B cell (primary cell): ENCODE data around the gene S100A5. TPM values are rescaled to one million over a fixed set of nuclear protein-coding genes. Genes with fewer than 3 reads are reported as not detected.

ENCODE experiments used
- ATAC-seq: fragments of 200-7000 bp; cut with Tn5 transposase; one replicate; pipeline ENCODE4 v1.10.0; 2021; ENCODE audit warnings: low read depth, mild to moderate bottlenecking, moderate number of reproducible peaks, moderate library complexity
- CTCF ChIA-PET: fragments of 350-600 bp; sonication (Branson Sonifier 250); formaldehyde crosslinking; loops from one replicate; lab custom pipeline; 2021; ENCODE audit warnings: antibody characterized with exemption, inconsistent platforms; lab: Charles Lee
- POLR2A ChIA-PET: fragments of 350-600 bp; sonication (Branson Sonifier 250); formaldehyde crosslinking; loops from one replicate; lab custom pipeline; 2021; ENCODE audit warnings: antibody characterized with exemption; lab: Charles Lee
- DNase-seq: peaks from one replicate; pipeline ENCODE4 v3.0.0; 2013
- H2AFZ ChIP-seq: 2 replicates; pipeline ENCODE4 v1.6.1; 2012; ENCODE audit warnings: mild to moderate bottlenecking, low read depth, low read length; ENCODE audit not compliant: insufficient read depth, poor library complexity, severe bottlenecking
- H3K27ac ChIP-seq, 2 donors: 1 replicate in 1 of 2; 2 replicates in 1 of 2; pipeline ENCODE4 v1.5.1; 2012 to 2013; ENCODE audit warnings: low read length in 2 of 2, mild to moderate bottlenecking in 2 of 2, moderate library complexity in 1 of 2
- H3K27me3 ChIP-seq, 4 experiments: fragments of 200-600 bp in 1 of 4; sonication (generic) in 1 of 4; replicated peaks in 1 of 4; 1 replicate in 2 of 4; 2 replicates in 2 of 4; pipeline versions ENCODE4 v1.6.1 to v1.7.0; 2013 to 2016; ENCODE audit warnings: low read length in 3 of 4, mild to moderate bottlenecking in 2 of 4, mixed read lengths in 1 of 4, moderate library complexity in 1 of 4; ENCODE audit not compliant: insufficient read depth in 4 of 4, control insufficient read depth in 3 of 4; ENCODE audit errors: control extremely low read depth in 1 of 4
- H3K36me3 ChIP-seq, 2 experiments: replicated peaks in 1 of 2; 1 replicate in 1 of 2; 2 replicates in 1 of 2; pipeline versions ENCODE4 v1.6.1 to v1.7.1; 2013; ENCODE audit warnings: low read length in 1 of 2; ENCODE audit not compliant: insufficient read depth in 2 of 2, control insufficient read depth in 1 of 2; ENCODE audit errors: control extremely low read depth in 1 of 2, extremely low read depth in 1 of 2
- H3K4me1 ChIP-seq, 2 donors: fragments of 200-600 bp in 1 of 2; sonication (generic) in 1 of 2; 1 replicate in 1 of 2; 2 replicates in 1 of 2; pipeline versions ENCODE4 v1.5.1 to v1.6.1; 2013 to 2017; ENCODE audit warnings: low read length in 2 of 2; ENCODE audit not compliant: control insufficient read depth in 2 of 2, insufficient read depth in 2 of 2
- H3K4me2 ChIP-seq: replicated peaks from 2 replicates; pipeline ENCODE3; 2012; ENCODE audit warnings: mild to moderate bottlenecking, low read depth, low read length; ENCODE audit not compliant: poor library complexity, severe bottlenecking
- H3K4me3 ChIP-seq, 5 experiments: fragments of 200-600 bp in 1 of 5; sonication (generic) in 1 of 5; 1 replicate in 3 of 5; 2 replicates in 2 of 5; pipeline versions ENCODE4 v1.5.1 to v1.7.0; 2011 to 2016; ENCODE audit warnings: low read length in 4 of 5, mild to moderate bottlenecking in 4 of 5, low read depth in 2 of 5, control low read depth in 1 of 5, moderate library complexity in 1 of 5; ENCODE audit not compliant: insufficient read depth in 1 of 5; ENCODE audit errors: control extremely low read depth in 1 of 5, extremely low read depth in 1 of 5
- H3K79me2 ChIP-seq: fragments of 200-600 bp; sonication (generic); one replicate; pipeline ENCODE4 v1.6.0; 2016; ENCODE audit warnings: low read length; ENCODE audit not compliant: control insufficient read depth, insufficient read depth
- H3K9ac ChIP-seq: fragments of 200-600 bp; sonication (generic); 2 replicates; pipeline ENCODE4 v1.6.1; 2017; ENCODE audit warnings: mild to moderate bottlenecking, low read length, moderate library complexity
- H3K9me3 ChIP-seq, 3 donors: one replicate each; pipeline versions ENCODE4 v1.6.1 to v1.7.1; 2013; ENCODE audit warnings: low read length in 2 of 3; ENCODE audit not compliant: control insufficient read depth in 2 of 3, insufficient read depth in 1 of 3; ENCODE audit errors: control extremely low read depth in 1 of 3
- H4K20me1 ChIP-seq: 2 replicates; pipeline ENCODE4 v1.6.0; 2012; ENCODE audit warnings: mild to moderate bottlenecking, low read length; ENCODE audit not compliant: insufficient read depth, control insufficient read depth, poor library complexity, severe bottlenecking
- H3K27ac Mint-ChIP-seq: one replicate; pipeline ENCODE4 v1.8.0; 2021; ENCODE audit warnings: mixed read lengths
- H3K27me3 Mint-ChIP-seq: one replicate; pipeline ENCODE4 v1.8.0; 2021; ENCODE audit warnings: mixed read lengths
- H3K4me1 Mint-ChIP-seq: one replicate; pipeline ENCODE4 v1.8.0; 2021; ENCODE audit warnings: mixed read lengths
- H3K4me3 Mint-ChIP-seq: one replicate; pipeline ENCODE4 v1.8.0; 2021; ENCODE audit warnings: mixed read lengths
- H3K9me3 Mint-ChIP-seq: one replicate; pipeline ENCODE4 v1.8.0; 2022; ENCODE audit warnings: mixed read lengths; ENCODE audit not compliant: insufficient read depth
- CTCF ChIP-seq: fragments of 200-600 bp; IDR thresholded peaks from one replicate; pipeline ENCODE4 v1.8.0; 2022; ENCODE audit warnings: antibody characterized with exemption, mild to moderate bottlenecking
- EZH2 ChIP-seq: IDR thresholded peaks from 2 replicates; pipeline ENCODE4 v1.6.1; 2012; ENCODE audit warnings: borderline replicate concordance, low read depth, mild to moderate bottlenecking, moderate library complexity, low read length; ENCODE audit not compliant: insufficient read depth, poor library complexity, severe bottlenecking
- WGBS: methylation state at CpG from one replicate; pipeline ENCODE4 v1.1.5; 2013; ENCODE audit warnings: missing lambda C conversion rate; ENCODE audit not compliant: insufficient coverage; 5-methylcytosine and 5-hydroxymethylcytosine counted together
- intact Hi-C: fragments of 100-400 bp; cut with micrococcal nuclease; formaldehyde crosslinking; loops from one replicate; pipeline ENCODE4 v1.10.0; 2022
- polyA plus RNA-seq: library from polyadenylated mRNA; depleted of rRNA; stranded (reverse); fragments of >200 nt; gene quantifications from 2 replicates; pipeline ENCODE4 v1.2.3, GENCODE V29; 2012
- total RNA-seq, 2 donors: library from RNA; stranded (reverse); fragments of 120-200 nt in 1 of 2; gene quantifications; 1 replicate in 1 of 2; 2 replicates in 1 of 2; pipeline versions ENCODE4 v1.2.3 to v1.2.4, GENCODE V29; 2013 to 2022

The S100A5 gene
- total and polyA plus RNA-seq, 2 donors (not counting 1 experiment from before 2014, with no cell fraction given): 0.64 TPM; not detected in 1

DNA sequence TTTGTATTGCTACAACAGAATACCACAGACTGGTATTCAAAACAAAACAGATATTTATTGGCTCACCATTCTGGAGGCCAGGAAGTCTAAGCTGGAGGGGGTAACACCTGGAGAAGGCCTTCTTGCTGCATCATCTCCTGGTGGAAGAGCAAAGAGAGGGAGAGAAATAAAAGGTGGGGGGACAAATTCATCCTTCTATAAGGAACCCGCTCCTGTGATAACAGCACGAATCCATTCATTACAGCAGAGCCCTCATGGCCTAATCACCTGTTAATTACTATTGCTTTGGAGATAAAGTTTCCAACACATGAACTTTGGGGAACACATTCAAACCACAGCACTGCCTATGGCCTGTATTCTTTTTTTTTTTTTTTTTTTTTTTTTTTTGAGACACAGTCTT is 19.5 kb upstream of the S100A5 start:
- no peak overlapping the region for H3K9ac ChIP-seq
- H3K9me3 Mint-ChIP-seq: no peaks in the 10 kb centered on the region
- H3K79me2 ChIP-seq: no peaks in the 10 kb centered on the region
- H3K4me1 Mint-ChIP-seq: peaks cover 1% of the 10 kb centered on the region
- CTCF ChIA-PET: interaction anchor here (1.1 to 2.3 kb wide), 4 partner anchors 8 to 27 kb away, joined by 3 to 8 read pairs (median 4); partner anchors contain the start of gene S100A6
- H3K4me3 ChIP-seq: no peak overlapping the region
- no peak overlapping the region for H2AFZ ChIP-seq
- H3K36me3 ChIP-seq: no peaks in the 10 kb centered on the region
- no peak overlapping the region for H3K4me2 ChIP-seq
- H3K27me3 ChIP-seq: no peaks in the 10 kb centered on the region
- TF ChIP-seq CTCF (no peak), EZH2 (no peak)
- ATAC-seq: no peak
- WGBS: no CpG with 5 or more reads among the region's 2 CpGs
- no peak overlapping the region for H3K27ac Mint-ChIP-seq
- intact Hi-C loops: no loop called here
- no peak overlapping the region for H3K27ac ChIP-seq
- H3K4me3 Mint-ChIP-seq: no peak overlapping the region
- H3K27me3 Mint-ChIP-seq: no peaks in the 10 kb centered on the region
- no peaks in the 10 kb centered on the region for H3K9me3 ChIP-seq
- no peaks in the 10 kb centered on the region for H4K20me1 ChIP-seq
- no peak for DNase-seq
- POLR2A ChIA-PET: no interaction called here
- H3K4me1 ChIP-seq: peaks cover 0 to under 1% of the 10 kb centered on the region in 2 donors

DNA sequence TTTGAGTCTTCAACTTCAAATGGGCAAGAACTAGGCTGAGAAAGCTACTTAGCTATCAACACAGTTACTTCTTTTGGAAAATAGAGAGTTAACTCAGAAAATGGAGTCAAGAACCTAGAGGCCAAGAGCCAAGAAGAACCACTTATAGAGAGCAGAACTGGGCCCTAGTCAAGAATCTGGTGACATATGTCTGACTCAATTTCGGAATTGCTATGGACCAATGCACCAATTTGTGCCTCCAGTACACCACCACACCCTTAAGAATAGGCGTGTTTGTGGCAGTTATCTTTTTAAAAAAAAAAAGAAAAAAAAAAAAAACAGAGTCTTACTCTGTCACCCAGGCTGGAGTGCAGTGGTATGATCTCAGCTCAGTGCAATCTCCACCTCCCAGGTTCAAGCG is 17.1 kb upstream of the S100A5 start:
- Histone ChIP-seq H4K20me1 (no peaks in the 10 kb centered on the region), H3K27me3 (no peaks in the 10 kb centered on the region), H2AFZ (no peak overlapping the region), H3K36me3 (no peaks in the 10 kb centered on the region), H3K9ac (no peak overlapping the region), H3K4me3 (no peak overlapping the region), H3K27ac (no peak overlapping the region), H3K9me3 (no peaks in the 10 kb centered on the region), H3K4me2 (no peak overlapping the region), H3K79me2 (no peaks in the 10 kb centered on the region), H3K4me1 (no peaks in the 10 kb centered on the region)
- TF ChIP-seq EZH2 (no peak), CTCF (no peak)
- intact Hi-C loops: no loop called here
- DNase-seq (no peak), ATAC-seq (no peak)
- ChIA-PET POLR2A (no interaction called here), CTCF (interaction anchor here (1.5 to 1.8 kb wide), 4 partner anchors 10 to 47 kb away, joined by 4 to 12 read pairs (median 6); no protein-coding TSS in a partner anchor)
- Mint-ChIP-seq H3K4me1 (no peaks in the 10 kb centered on the region), H3K9me3 (no peaks in the 10 kb centered on the region), H3K27me3 (peaks cover 7% of the 10 kb centered on the region), H3K27ac (no peak overlapping the region), H3K4me3 (no peak overlapping the region)
- WGBS: 100% methylated on average over 1 of the region's 3 CpGs
